ENCODE measurements around the gene SPIRE1. TPM values are rescaled to one million over a fixed set of nuclear protein-coding genes. Genes with fewer than 3 reads are reported as not detected.

Gene SPIRE1
- total RNA-seq, 1 experiment from 2014 or later: 16.6 TPM

DNA sequence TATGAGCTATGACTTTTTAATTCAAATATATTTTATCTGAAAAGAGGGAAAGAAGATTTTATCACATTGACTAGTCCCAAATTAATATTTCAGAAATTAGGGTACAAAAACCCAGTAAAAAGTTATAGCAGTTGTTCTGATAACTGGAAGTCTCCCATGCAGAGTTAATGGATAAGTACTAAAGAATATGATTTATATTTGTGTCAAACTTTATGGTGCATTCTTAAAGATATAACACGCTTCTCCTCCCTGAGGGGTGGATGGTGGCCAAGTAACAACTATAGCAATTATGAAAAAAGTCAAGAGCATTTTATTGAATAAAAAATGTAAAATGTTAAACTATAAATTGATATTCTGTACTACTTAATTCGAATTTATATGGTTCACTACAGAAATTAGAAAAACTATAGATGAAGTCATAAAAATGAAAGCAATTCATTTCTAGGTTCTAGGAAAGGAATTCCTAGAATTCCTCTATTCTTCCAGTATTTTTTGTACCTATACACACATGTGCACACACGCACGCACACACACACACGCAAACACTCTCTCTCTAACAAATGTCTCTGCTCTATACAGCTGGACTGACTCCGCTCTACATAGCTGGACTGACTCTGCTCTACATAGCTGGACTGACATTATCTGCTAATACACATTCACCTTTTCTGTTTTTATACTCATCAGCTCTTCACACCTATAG is 138.9 kb downstream of the SPIRE1 start:
- TF ChIP-seq, protein P1, sequence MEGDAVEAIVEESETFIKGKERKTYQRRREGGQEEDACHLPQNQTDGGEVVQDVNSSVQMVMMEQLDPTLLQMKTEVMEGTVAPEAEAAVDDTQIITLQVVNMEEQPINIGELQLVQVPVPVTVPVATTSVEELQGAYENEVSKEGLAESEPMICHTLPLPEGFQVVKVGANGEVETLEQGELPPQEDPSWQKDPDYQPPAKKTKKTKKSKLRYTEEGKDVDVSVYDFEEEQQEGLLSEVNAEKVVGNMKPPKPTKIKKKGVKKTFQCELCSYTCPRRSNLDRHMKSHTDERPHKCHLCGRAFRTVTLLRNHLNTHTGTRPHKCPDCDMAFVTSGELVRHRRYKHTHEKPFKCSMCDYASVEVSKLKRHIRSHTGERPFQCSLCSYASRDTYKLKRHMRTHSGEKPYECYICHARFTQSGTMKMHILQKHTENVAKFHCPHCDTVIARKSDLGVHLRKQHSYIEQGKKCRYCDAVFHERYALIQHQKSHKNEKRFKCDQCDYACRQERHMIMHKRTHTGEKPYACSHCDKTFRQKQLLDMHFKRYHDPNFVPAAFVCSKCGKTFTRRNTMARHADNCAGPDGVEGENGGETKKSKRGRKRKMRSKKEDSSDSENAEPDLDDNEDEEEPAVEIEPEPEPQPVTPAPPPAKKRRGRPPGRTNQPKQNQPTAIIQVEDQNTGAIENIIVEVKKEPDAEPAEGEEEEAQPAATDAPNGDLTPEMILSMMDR (conservative IDR thresholded peaks at IDR 0.05): no peak
- H3K4me3 Mint-ChIP-seq: no peak overlapping the region
- Histone ChIP-seq H2BK120ac (ENCODE audit: low read depth, low read length, poor library complexity, severe bottlenecking) (no peak overlapping the region), H3K4ac (ENCODE audit: low read depth, low read length) (no peak overlapping the region), H3K79me2 (ENCODE audit: insufficient read depth, low read length) (no peaks in the 10 kb centered on the region), H3K56ac (ENCODE audit: insufficient read length, low read depth, low read length) (no peak overlapping the region), H2AK5ac (ENCODE audit: insufficient read length, low read length) (no peak overlapping the region), H2BK12ac (ENCODE audit: insufficient read length, low read depth, low read length) (no peak overlapping the region), H2BK15ac (ENCODE audit: low read depth, low read length) (no peak overlapping the region), H3T11ph (ENCODE audit: low read length) (no peak overlapping the region), H2BK20ac (ENCODE audit: low read depth, low read length, poor library complexity, severe bottlenecking) (no peak overlapping the region), H3K4me1 (ENCODE audit: insufficient read depth, low read length) (no peaks in the 10 kb centered on the region), H3K9me3 (ENCODE audit: control insufficient read depth, low read depth, low read length) (no peaks in the 10 kb centered on the region), H3K23me2 (ENCODE audit: insufficient read length, low read depth, low read length, poor library complexity, severe bottlenecking) (no peaks in the 10 kb centered on the region), H4K91ac (ENCODE audit: insufficient read length, low read depth, low read length) (no peak overlapping the region), H2BK5ac (ENCODE audit: insufficient read length, low read length) (no peak overlapping the region), H3K4me2 (ENCODE audit: insufficient read depth, insufficient read length, low read length) (no peak overlapping the region), H3K27me3 (ENCODE audit: insufficient read depth, low read length) (no peaks in the 10 kb centered on the region), H3K23ac (ENCODE audit: insufficient read length, low read depth, low read length) (no peak overlapping the region), H4K5ac (ENCODE audit: insufficient read length, low read depth, low read length) (no peak overlapping the region), H3K79me1 (ENCODE audit: insufficient read depth, low read depth, low read length, poor library complexity, severe bottlenecking) (no peaks in the 10 kb centered on the region), H4K8ac (replicated peaks; ENCODE audit: insufficient read length, low read depth, low read length) (no peak overlapping the region), H3K18ac (ENCODE audit: insufficient read length, low read depth, low read length) (no peak overlapping the region), H2AFZ (ENCODE audit: low read length) (no peak overlapping the region), H3K9ac (ENCODE audit: extremely low read depth, insufficient read length, low read length) (no peak overlapping the region), H3K14ac (ENCODE audit: insufficient read depth, low read length) (no peak overlapping the region), H4K20me1 (ENCODE audit: control insufficient read depth, insufficient read depth, insufficient read length) (no peaks in the 10 kb centered on the region), H3K27ac (ENCODE audit: insufficient read length, low read depth, low read length) (no peak overlapping the region)
- H3K9me3 Mint-ChIP-seq: no peaks in the 10 kb centered on the region
- H3K4me1 Mint-ChIP-seq: peaks cover 3 to 16% of the 10 kb centered on the region in 2 experiments
- DNase-seq: no peak
- H3K27ac Mint-ChIP-seq: no peak overlapping the region
- no CpG with 5 or more reads among the region's 6 CpGs for WGBS (ENCODE audit: extremely low coverage, insufficient read length, low lambda C conversion rate)
- no peaks in the 10 kb centered on the region for H3K27me3 Mint-ChIP-seq (ENCODE audit: low read depth)
- H3K36me3 Mint-ChIP-seq (ENCODE audit: insufficient read depth in 1 of 3, low read depth in 3 of 3): no peaks in the 10 kb centered on the region; a peak in 1 of 7 replicates

Measured in H9 (cell line).